ENCODE results near the gene P2RX3.

DNA sequence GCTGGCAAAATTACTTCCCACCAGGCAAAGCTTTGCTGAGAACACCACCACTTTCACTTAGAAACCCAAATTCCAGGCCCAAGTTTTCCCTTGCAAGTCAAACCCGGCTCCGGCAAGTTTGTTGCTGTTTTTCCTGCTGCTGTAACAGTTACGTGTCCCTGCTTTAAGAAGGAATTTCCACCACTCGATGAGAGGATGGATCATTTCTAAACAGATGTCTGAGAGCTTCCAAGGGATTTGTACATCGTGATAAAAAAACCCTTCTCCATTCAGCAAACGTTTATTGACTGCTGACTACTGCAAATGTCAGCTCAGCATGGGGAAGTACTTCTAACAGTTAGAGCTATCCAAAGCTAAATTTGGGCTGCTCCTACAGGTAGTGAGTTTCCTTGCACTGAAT lies 19.7 kb downstream of the P2RX3 start:
- TF ChIP-seq TAF1 (IDR thresholded peaks at IDR 0.05; ENCODE audit: borderline replicate concordance, insufficient read depth, low read length): no peak
- no peak for TF ChIP-seq POLR2AphosphoS5 (IDR thresholded peaks at IDR 0.05; ENCODE audit: low read depth, low read length)
- TF ChIP-seq, protein P1, sequence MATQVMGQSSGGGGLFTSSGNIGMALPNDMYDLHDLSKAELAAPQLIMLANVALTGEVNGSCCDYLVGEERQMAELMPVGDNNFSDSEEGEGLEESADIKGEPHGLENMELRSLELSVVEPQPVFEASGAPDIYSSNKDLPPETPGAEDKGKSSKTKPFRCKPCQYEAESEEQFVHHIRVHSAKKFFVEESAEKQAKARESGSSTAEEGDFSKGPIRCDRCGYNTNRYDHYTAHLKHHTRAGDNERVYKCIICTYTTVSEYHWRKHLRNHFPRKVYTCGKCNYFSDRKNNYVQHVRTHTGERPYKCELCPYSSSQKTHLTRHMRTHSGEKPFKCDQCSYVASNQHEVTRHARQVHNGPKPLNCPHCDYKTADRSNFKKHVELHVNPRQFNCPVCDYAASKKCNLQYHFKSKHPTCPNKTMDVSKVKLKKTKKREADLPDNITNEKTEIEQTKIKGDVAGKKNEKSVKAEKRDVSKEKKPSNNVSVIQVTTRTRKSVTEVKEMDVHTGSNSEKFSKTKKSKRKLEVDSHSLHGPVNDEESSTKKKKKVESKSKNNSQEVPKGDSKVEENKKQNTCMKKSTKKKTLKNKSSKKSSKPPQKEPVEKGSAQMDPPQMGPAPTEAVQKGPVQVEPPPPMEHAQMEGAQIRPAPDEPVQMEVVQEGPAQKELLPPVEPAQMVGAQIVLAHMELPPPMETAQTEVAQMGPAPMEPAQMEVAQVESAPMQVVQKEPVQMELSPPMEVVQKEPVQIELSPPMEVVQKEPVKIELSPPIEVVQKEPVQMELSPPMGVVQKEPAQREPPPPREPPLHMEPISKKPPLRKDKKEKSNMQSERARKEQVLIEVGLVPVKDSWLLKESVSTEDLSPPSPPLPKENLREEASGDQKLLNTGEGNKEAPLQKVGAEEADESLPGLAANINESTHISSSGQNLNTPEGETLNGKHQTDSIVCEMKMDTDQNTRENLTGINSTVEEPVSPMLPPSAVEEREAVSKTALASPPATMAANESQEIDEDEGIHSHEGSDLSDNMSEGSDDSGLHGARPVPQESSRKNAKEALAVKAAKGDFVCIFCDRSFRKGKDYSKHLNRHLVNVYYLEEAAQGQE (IDR thresholded peaks at IDR 0.05; ENCODE audit: insufficient read depth in 1 of 2, low read depth in 2 of 2, low read length in 2 of 2): no peak

All from PFSK-1 (cell line).